Stimulated activated memory B cell treated with anti-CD40 and anti-IgM and Interleukin-4, amounts not matched to agents 10 μg/mL and 1 μg/mL and 100 μg/mL, for 72 hours (primary cell): Measurements from ENCODE around the gene AFF4.

Experiments used
- ATAC-seq: fragments of 150-1000 bp; cut with Tn5 transposase; 2 replicates; pipeline ENCODE4 v1.10.0; 2021
- H3K27ac Mint-ChIP-seq: one replicate; pipeline ENCODE4 v1.8.0; 2022; ENCODE audit warnings: mild to moderate bottlenecking, mixed read lengths
- H3K27me3 Mint-ChIP-seq: one replicate; pipeline ENCODE4 v1.8.0; 2022; ENCODE audit warnings: mixed read lengths
- H3K36me3 Mint-ChIP-seq: one replicate; pipeline ENCODE4 v1.8.0; 2022; ENCODE audit warnings: mixed read lengths
- H3K4me1 Mint-ChIP-seq: one replicate; pipeline ENCODE4 v1.8.0; 2022; ENCODE audit warnings: mixed read lengths
- H3K4me3 Mint-ChIP-seq: one replicate; pipeline ENCODE4 v1.8.0; 2022; ENCODE audit warnings: mild to moderate bottlenecking, moderate library complexity, mixed read lengths
- H3K9me3 Mint-ChIP-seq: one replicate; pipeline ENCODE4 v1.8.0; 2022; ENCODE audit warnings: mixed read lengths

AFF4 gene

GRCh38 chr5:132927355-132928061, 35.9 kb downstream of the AFF4 start:
- H3K9me3 Mint-ChIP-seq, result no peaks in the 10 kb centered on the region
- H3K36me3 Mint-ChIP-seq, result peaks cover 67% of the 10 kb centered on the region
- ATAC-seq, result no peak
- H3K27ac Mint-ChIP-seq, result no peak overlapping the region
- H3K4me1 Mint-ChIP-seq, result peaks cover 22% of the 10 kb centered on the region
- no peak overlapping the region for H3K4me3 Mint-ChIP-seq
- no peaks in the 10 kb centered on the region for H3K27me3 Mint-ChIP-seq

GRCh38 chr5:132926437-132926836, 37.0 kb downstream of the AFF4 start:
- ATAC-seq, result no peak
- Mint-ChIP-seq H3K9me3 (no peaks in the 10 kb centered on the region), H3K4me3 (no peak overlapping the region), H3K4me1 (peaks cover 28% of the 10 kb centered on the region), H3K36me3 (peaks cover 69% of the 10 kb centered on the region), H3K27me3 (no peaks in the 10 kb centered on the region), H3K27ac (no peak overlapping the region)

GRCh38 chr5:132916086-132916485, 47.3 kb downstream of the AFF4 start:
- peaks cover 40% of the 10 kb centered on the region for H3K36me3 Mint-ChIP-seq
- no peak overlapping the region for H3K27ac Mint-ChIP-seq
- no peak overlapping the region for H3K4me3 Mint-ChIP-seq
- ATAC-seq, result no peak
- H3K4me1 Mint-ChIP-seq, result peaks cover 24% of the 10 kb centered on the region
- no peaks in the 10 kb centered on the region for H3K9me3 Mint-ChIP-seq
- no peaks in the 10 kb centered on the region for H3K27me3 Mint-ChIP-seq

GRCh38 chr5:132915681-132916080, 47.8 kb downstream of the AFF4 start:
- no peak for ATAC-seq
- H3K27ac Mint-ChIP-seq, result no peak overlapping the region
- no peaks in the 10 kb centered on the region for H3K27me3 Mint-ChIP-seq
- H3K9me3 Mint-ChIP-seq, result no peaks in the 10 kb centered on the region
- H3K4me1 Mint-ChIP-seq, result peaks cover 27% of the 10 kb centered on the region
- peaks cover 40% of the 10 kb centered on the region for H3K36me3 Mint-ChIP-seq
- H3K4me3 Mint-ChIP-seq, result no peak overlapping the region

GRCh38 chr5:132909702-132910101, 53.7 kb downstream of the AFF4 start:
- H3K4me3 Mint-ChIP-seq, result no peak overlapping the region
- no peaks in the 10 kb centered on the region for H3K27me3 Mint-ChIP-seq
- H3K27ac Mint-ChIP-seq, result no peak overlapping the region
- no peaks in the 10 kb centered on the region for H3K9me3 Mint-ChIP-seq
- peaks cover 38% of the 10 kb centered on the region for H3K4me1 Mint-ChIP-seq
- H3K36me3 Mint-ChIP-seq, result peaks cover 48% of the 10 kb centered on the region
- no peak for ATAC-seq

GRCh38 chr5:132907161-132907560, 56.3 kb downstream of the AFF4 start:
- no peaks in the 10 kb centered on the region for H3K9me3 Mint-ChIP-seq
- H3K36me3 Mint-ChIP-seq, result peaks cover 51% of the 10 kb centered on the region
- H3K4me1 Mint-ChIP-seq, result peaks cover 43% of the 10 kb centered on the region
- no peak overlapping the region for H3K27ac Mint-ChIP-seq
- H3K4me3 Mint-ChIP-seq, result no peak overlapping the region
- H3K27me3 Mint-ChIP-seq, result no peaks in the 10 kb centered on the region
- no peak for ATAC-seq

GRCh38 chr5:132905938-132906337, 57.5 kb downstream of the AFF4 start:
- Mint-ChIP-seq H3K27ac (no peak overlapping the region), H3K9me3 (no peaks in the 10 kb centered on the region), H3K27me3 (no peaks in the 10 kb centered on the region), H3K36me3 (peaks cover 41% of the 10 kb centered on the region), H3K4me1 (peaks cover 34% of the 10 kb centered on the region), H3K4me3 (no peak overlapping the region)
- ATAC-seq, result no peak

- H3K4me1 Mint-ChIP-seq, result peaks cover 20% of the 10 kb centered on the region
Observed at GRCh38 chr5:132901730-132902129, 61.7 kb downstream of the AFF4 start.

GRCh38 chr5:132901036-132901435, 62.4 kb downstream of the AFF4 start:
- Mint-ChIP-seq H3K9me3 (no peaks in the 10 kb centered on the region), H3K4me3 (no peak overlapping the region), H3K4me1 (peaks cover 20% of the 10 kb centered on the region), H3K27ac (no peak overlapping the region), H3K36me3 (peaks cover 41% of the 10 kb centered on the region), H3K27me3 (no peaks in the 10 kb centered on the region)
- ATAC-seq, result no peak

More at GRCh38 chr5:132901730-132902129, 61.7 kb downstream of the AFF4 start:
- Mint-ChIP-seq H3K27ac (no peak overlapping the region), H3K4me3 (no peak overlapping the region), H3K27me3 (no peaks in the 10 kb centered on the region), H3K9me3 (no peaks in the 10 kb centered on the region), H3K36me3 (peaks cover 39% of the 10 kb centered on the region)
- no peak for ATAC-seq

- Mint-ChIP-seq H3K4me1 (peaks cover 1% of the 10 kb centered on the region), H3K36me3 (peaks cover 29% of the 10 kb centered on the region), H3K27me3 (no peaks in the 10 kb centered on the region), H3K27ac (no peak overlapping the region), H3K4me3 (no peak overlapping the region), H3K9me3 (no peaks in the 10 kb centered on the region)
- ATAC-seq, result no peak
Observed at GRCh38 chr5:132898094-132898493, 65.3 kb downstream of the AFF4 start.

GRCh38 chr5:132896685-132897084, 66.7 kb downstream of the AFF4 start:
- ATAC-seq, result no peak
- Mint-ChIP-seq H3K27ac (no peak overlapping the region), H3K27me3 (no peaks in the 10 kb centered on the region), H3K4me1 (no peaks in the 10 kb centered on the region), H3K9me3 (no peaks in the 10 kb centered on the region), H3K4me3 (no peak overlapping the region), H3K36me3 (peaks cover 41% of the 10 kb centered on the region)

GRCh38 chr5:132895719-132896305, 67.6 kb downstream of the AFF4 start:
- ATAC-seq, result no peak
- no peak overlapping the region for H3K4me3 Mint-ChIP-seq
- peaks cover 43% of the 10 kb centered on the region for H3K36me3 Mint-ChIP-seq
- no peak overlapping the region for H3K27ac Mint-ChIP-seq
- no peaks in the 10 kb centered on the region for H3K27me3 Mint-ChIP-seq
- no peaks in the 10 kb centered on the region for H3K9me3 Mint-ChIP-seq
- H3K4me1 Mint-ChIP-seq, result no peaks in the 10 kb centered on the region

- no peaks in the 10 kb centered on the region for H3K9me3 Mint-ChIP-seq
- peaks cover 14% of the 10 kb centered on the region for H3K4me1 Mint-ChIP-seq
- no peak overlapping the region for H3K4me3 Mint-ChIP-seq
- H3K27ac Mint-ChIP-seq, result no peak overlapping the region
- H3K36me3 Mint-ChIP-seq, result peaks cover 42% of the 10 kb centered on the region
- no peak for ATAC-seq
- H3K27me3 Mint-ChIP-seq, result no peaks in the 10 kb centered on the region
Observed at GRCh38 chr5:132890817-132891216, 72.6 kb downstream of the AFF4 start.

GRCh38 chr5:132889501-132889900, 73.9 kb downstream of the AFF4 start:
- Mint-ChIP-seq H3K27ac (no peak overlapping the region), H3K9me3 (no peaks in the 10 kb centered on the region), H3K4me3 (no peak overlapping the region), H3K27me3 (no peaks in the 10 kb centered on the region), H3K4me1 (peaks cover 16% of the 10 kb centered on the region), H3K36me3 (peaks cover 45% of the 10 kb centered on the region)
- no peak for ATAC-seq

- no peaks in the 10 kb centered on the region for H3K27me3 Mint-ChIP-seq
- no peak for ATAC-seq
- H3K4me1 Mint-ChIP-seq, result peaks cover 16% of the 10 kb centered on the region
- peaks cover 48% of the 10 kb centered on the region for H3K36me3 Mint-ChIP-seq
- no peak overlapping the region for H3K4me3 Mint-ChIP-seq
- no peaks in the 10 kb centered on the region for H3K9me3 Mint-ChIP-seq
- H3K27ac Mint-ChIP-seq, result no peak overlapping the region
Observed at GRCh38 chr5:132887283-132887682, 76.2 kb downstream of the AFF4 start.

- Mint-ChIP-seq H3K4me3 (no peak overlapping the region), H3K27ac (peak overlapping the region; percentile 61), H3K27me3 (no peaks in the 10 kb centered on the region), H3K9me3 (no peaks in the 10 kb centered on the region), H3K36me3 (peaks cover 40% of the 10 kb centered on the region), H3K4me1 (peaks cover 16% of the 10 kb centered on the region)
- ATAC-seq, result no peak
Observed at GRCh38 chr5:132886064-132886823, 77.2 kb downstream of the AFF4 start.
